ENCODE results near the gene PIK3R6.
A peak's percentile ranks its signal among the peaks of the same experiment; 100 is the strongest.

PIK3R6 gene

GRCh38 chr17:8843344-8843743, 24.1 kb downstream of the PIK3R6 start:
- Histone ChIP-seq H3K4me1 (ENCODE audit: control extremely low read depth in 1 of 4, control insufficient read depth in 4 of 4, insufficient read depth in 4 of 4, low read length in 3 of 4) (peaks cover 9 to 25% (median 20%) of the 10 kb centered on the region in 4 experiments), H3K27ac (ENCODE audit: insufficient read depth in 1 of 2, low read depth in 1 of 2, low read length in 2 of 2, poor library complexity in 1 of 2, severe bottlenecking in 2 of 2) (peak overlapping the region; percentile 6 to 52), H3K9me3 (ENCODE audit: control extremely low read depth in 1 of 5, control insufficient read depth in 4 of 5, insufficient read depth in 2 of 5, low read depth in 1 of 5, low read length in 4 of 5) (no peaks in the 10 kb centered on the region), H3K4me3 (ENCODE audit: control insufficient read depth in 1 of 7, extremely low read depth in 1 of 7, insufficient read depth in 4 of 7, low read depth in 2 of 7, low read length in 6 of 7) (peak overlapping the region in 1 of 7 experiments; percentile 9), H3K36me3 (ENCODE audit: control insufficient read depth in 4 of 4, insufficient read depth in 4 of 4, low read length in 3 of 4) (peaks cover 4 to 17% (median 6%) of the 10 kb centered on the region in 4 experiments), H3K27me3 (replicated peaks in 2 of 5; ENCODE audit: control insufficient read depth in 4 of 5, insufficient read depth in 5 of 5, low read length in 4 of 5) (no peaks in the 10 kb centered on the region)
- ChIA-PET POLR2A (interaction anchor here (0.6 kb wide), 1 partner anchor 1081 kb away, joined by 5 read pairs; no protein-coding TSS in a partner anchor), CTCF (interaction anchor here (0.7 to 2.4 kb wide), 8 partner anchors 9 to 51 kb away, joined by 3 to 8 read pairs (median 3); no protein-coding TSS in a partner anchor)
- DNase-seq, result peak; percentile 29 to 88 (median 84)
- 49% methylated on average over 2 of the region's 2 CpGs for WGBS (ENCODE audit: insufficient coverage)

GRCh38 chr17:8841844-8842243, 25.6 kb downstream of the PIK3R6 start:
- CTCF ChIA-PET, result interaction anchor here (1.5 kb wide), 2 partner anchors 10 to 16 kb away, joined by 3 to 4 read pairs; no protein-coding TSS in a partner anchor

GRCh38 chr17:8839410-8839935, 28.0 kb downstream of the PIK3R6 start:
- POLR2A ChIA-PET, result no interaction called here
- Histone ChIP-seq H3K4me1 (ENCODE audit: control extremely low read depth in 1 of 4, control insufficient read depth in 4 of 4, insufficient read depth in 4 of 4, low read length in 3 of 4) (peaks cover 9 to 25% (median 20%) of the 10 kb centered on the region in 4 experiments), H3K27ac (ENCODE audit: insufficient read depth in 1 of 2, low read depth in 1 of 2, low read length in 2 of 2, poor library complexity in 1 of 2, severe bottlenecking in 2 of 2) (no peak overlapping the region), H3K9me3 (ENCODE audit: control extremely low read depth in 1 of 5, control insufficient read depth in 4 of 5, insufficient read depth in 2 of 5, low read depth in 1 of 5, low read length in 4 of 5) (no peaks in the 10 kb centered on the region), H3K4me3 (ENCODE audit: control insufficient read depth in 1 of 7, extremely low read depth in 1 of 7, insufficient read depth in 4 of 7, low read depth in 2 of 7, low read length in 6 of 7) (no peak overlapping the region), H3K27me3 (replicated peaks in 2 of 5; ENCODE audit: control insufficient read depth in 4 of 5, insufficient read depth in 5 of 5, low read length in 4 of 5) (no peaks in the 10 kb centered on the region), H3K36me3 (ENCODE audit: control insufficient read depth in 4 of 4, insufficient read depth in 4 of 4, low read length in 3 of 4) (peaks cover 0 to 34% (median 12%) of the 10 kb centered on the region in 4 experiments)
- DNase-seq, result no peak
- WGBS (ENCODE audit: insufficient coverage), result 96% methylated on average over 6 of the region's 11 CpGs
- CTCF ChIA-PET, result interaction anchor here (1.5 kb wide), 1 partner anchor 55 kb away, joined by 4 read pairs; no protein-coding TSS in a partner anchor

More at GRCh38 chr17:8841844-8842243, 25.6 kb downstream of the PIK3R6 start:
- Histone ChIP-seq H3K4me1 (ENCODE audit: control extremely low read depth in 1 of 4, control insufficient read depth in 4 of 4, insufficient read depth in 4 of 4, low read length in 3 of 4) (peaks cover 9 to 25% (median 20%) of the 10 kb centered on the region in 4 experiments), H3K27me3 (replicated peaks in 2 of 5; ENCODE audit: control insufficient read depth in 4 of 5, insufficient read depth in 5 of 5, low read length in 4 of 5) (no peaks in the 10 kb centered on the region), H3K4me3 (ENCODE audit: control insufficient read depth in 1 of 7, extremely low read depth in 1 of 7, insufficient read depth in 4 of 7, low read depth in 2 of 7, low read length in 6 of 7) (no peak overlapping the region), H3K9me3 (ENCODE audit: control extremely low read depth in 1 of 5, control insufficient read depth in 4 of 5, insufficient read depth in 2 of 5, low read depth in 1 of 5, low read length in 4 of 5) (no peaks in the 10 kb centered on the region), H3K36me3 (ENCODE audit: control insufficient read depth in 4 of 4, insufficient read depth in 4 of 4, low read length in 3 of 4) (peaks cover 3 to 17% (median 4%) of the 10 kb centered on the region in 4 experiments), H3K27ac (ENCODE audit: insufficient read depth in 1 of 2, low read depth in 1 of 2, low read length in 2 of 2, poor library complexity in 1 of 2, severe bottlenecking in 2 of 2) (no peak overlapping the region)
- no peak for DNase-seq
- POLR2A ChIA-PET, result interaction anchor here (0.5 kb wide), 1 partner anchor 38 kb away, joined by 3 read pairs; no protein-coding TSS in a partner anchor
- 83% methylated on average over 1 of the region's 4 CpGs for WGBS (ENCODE audit: insufficient coverage)

GRCh38 chr17:8838551-8839095, 28.9 kb downstream of the PIK3R6 start:
- CTCF ChIA-PET, result interaction anchor here (1.5 kb wide), 1 partner anchor 56 kb away, joined by 4 read pairs; no protein-coding TSS in a partner anchor
- no peak overlapping the region for H3K4me3 ChIP-seq (ENCODE audit: control insufficient read depth in 1 of 7, extremely low read depth in 1 of 7, insufficient read depth in 4 of 7, low read depth in 2 of 7, low read length in 6 of 7)
- DNase-seq, result no peak

GRCh38 chr17:8837563-8838075, 29.9 kb downstream of the PIK3R6 start:
- Histone ChIP-seq H3K9me3 (ENCODE audit: control extremely low read depth in 1 of 5, control insufficient read depth in 4 of 5, insufficient read depth in 2 of 5, low read depth in 1 of 5, low read length in 4 of 5) (no peaks in the 10 kb centered on the region), H3K4me3 (ENCODE audit: control insufficient read depth in 1 of 7, extremely low read depth in 1 of 7, insufficient read depth in 4 of 7, low read depth in 2 of 7, low read length in 6 of 7) (no peak overlapping the region), H3K4me1 (ENCODE audit: control extremely low read depth in 1 of 4, control insufficient read depth in 4 of 4, insufficient read depth in 4 of 4, low read length in 3 of 4) (peaks cover 3 to 8% (median 4%) of the 10 kb centered on the region in 4 experiments), H3K27ac (ENCODE audit: insufficient read depth in 1 of 2, low read depth in 1 of 2, low read length in 2 of 2, poor library complexity in 1 of 2, severe bottlenecking in 2 of 2) (no peak overlapping the region), H3K36me3 (ENCODE audit: control insufficient read depth in 4 of 4, insufficient read depth in 4 of 4, low read length in 3 of 4) (peaks cover 0 to 42% (median 14%) of the 10 kb centered on the region in 4 experiments), H3K27me3 (replicated peaks in 2 of 5; ENCODE audit: control insufficient read depth in 4 of 5, insufficient read depth in 5 of 5, low read length in 4 of 5) (no peaks in the 10 kb centered on the region)
- 93% methylated on average over 8 of the region's 8 CpGs for WGBS (ENCODE audit: insufficient coverage)
- ChIA-PET CTCF (no interaction called here), POLR2A (no interaction called here)
- DNase-seq, result no peak

More at GRCh38 chr17:8838551-8839095, 28.9 kb downstream of the PIK3R6 start:
- POLR2A ChIA-PET, result no interaction called here
- H3K27ac ChIP-seq (ENCODE audit: insufficient read depth in 1 of 2, low read depth in 1 of 2, low read length in 2 of 2, poor library complexity in 1 of 2, severe bottlenecking in 2 of 2), result no peak overlapping the region
- WGBS (ENCODE audit: insufficient coverage), result 96% methylated on average over 9 of the region's 12 CpGs
- H3K27me3 ChIP-seq (replicated peaks in 2 of 5; ENCODE audit: control insufficient read depth in 4 of 5, insufficient read depth in 5 of 5, low read length in 4 of 5), result no peaks in the 10 kb centered on the region
- no peaks in the 10 kb centered on the region for H3K9me3 ChIP-seq (ENCODE audit: control extremely low read depth in 1 of 5, control insufficient read depth in 4 of 5, insufficient read depth in 2 of 5, low read depth in 1 of 5, low read length in 4 of 5)
- peaks cover 9 to 18% (median 13%) of the 10 kb centered on the region in 4 experiments for H3K4me1 ChIP-seq (ENCODE audit: control extremely low read depth in 1 of 4, control insufficient read depth in 4 of 4, insufficient read depth in 4 of 4, low read length in 3 of 4)
- peaks cover 0 to 38% (median 14%) of the 10 kb centered on the region in 4 experiments for H3K36me3 ChIP-seq (ENCODE audit: control insufficient read depth in 4 of 4, insufficient read depth in 4 of 4, low read length in 3 of 4)

GRCh38 chr17:8836821-8837562, 30.5 kb downstream of the PIK3R6 start:
- Histone ChIP-seq H3K27ac (ENCODE audit: insufficient read depth in 1 of 2, low read depth in 1 of 2, low read length in 2 of 2, poor library complexity in 1 of 2, severe bottlenecking in 2 of 2) (no peak overlapping the region), H3K27me3 (replicated peaks in 2 of 5; ENCODE audit: control insufficient read depth in 4 of 5, insufficient read depth in 5 of 5, low read length in 4 of 5) (no peaks in the 10 kb centered on the region), H3K4me3 (ENCODE audit: control insufficient read depth in 1 of 7, extremely low read depth in 1 of 7, insufficient read depth in 4 of 7, low read depth in 2 of 7, low read length in 6 of 7) (no peak overlapping the region), H3K9me3 (ENCODE audit: control extremely low read depth in 1 of 5, control insufficient read depth in 4 of 5, insufficient read depth in 2 of 5, low read depth in 1 of 5, low read length in 4 of 5) (no peaks in the 10 kb centered on the region), H3K36me3 (ENCODE audit: control insufficient read depth in 4 of 4, insufficient read depth in 4 of 4, low read length in 3 of 4) (peaks cover 0 to 42% (median 14%) of the 10 kb centered on the region in 4 experiments), H3K4me1 (ENCODE audit: control extremely low read depth in 1 of 4, control insufficient read depth in 4 of 4, insufficient read depth in 4 of 4, low read length in 3 of 4) (peaks cover 0 to 3% (median under 1%) of the 10 kb centered on the region in 4 experiments)
- ChIA-PET CTCF (no interaction called here), POLR2A (no interaction called here)
- WGBS (ENCODE audit: insufficient coverage), result 97% methylated on average over 11 of the region's 15 CpGs
- DNase-seq, result no peak
